Activated CD8-positive, alpha-beta memory T cell treated with anti-CD3 and anti-CD28 coated beads, Interleukin-2, amount 50 U/mL, for 1 hour (primary cell): ENCODE results near the gene HEXD.

Experiments used
- DNase-seq: peaks from one replicate; pipeline ENCODE4 v3.0.0-alpha.2; 2020; ENCODE audit errors: extremely low read depth

Gene HEXD

DNA sequence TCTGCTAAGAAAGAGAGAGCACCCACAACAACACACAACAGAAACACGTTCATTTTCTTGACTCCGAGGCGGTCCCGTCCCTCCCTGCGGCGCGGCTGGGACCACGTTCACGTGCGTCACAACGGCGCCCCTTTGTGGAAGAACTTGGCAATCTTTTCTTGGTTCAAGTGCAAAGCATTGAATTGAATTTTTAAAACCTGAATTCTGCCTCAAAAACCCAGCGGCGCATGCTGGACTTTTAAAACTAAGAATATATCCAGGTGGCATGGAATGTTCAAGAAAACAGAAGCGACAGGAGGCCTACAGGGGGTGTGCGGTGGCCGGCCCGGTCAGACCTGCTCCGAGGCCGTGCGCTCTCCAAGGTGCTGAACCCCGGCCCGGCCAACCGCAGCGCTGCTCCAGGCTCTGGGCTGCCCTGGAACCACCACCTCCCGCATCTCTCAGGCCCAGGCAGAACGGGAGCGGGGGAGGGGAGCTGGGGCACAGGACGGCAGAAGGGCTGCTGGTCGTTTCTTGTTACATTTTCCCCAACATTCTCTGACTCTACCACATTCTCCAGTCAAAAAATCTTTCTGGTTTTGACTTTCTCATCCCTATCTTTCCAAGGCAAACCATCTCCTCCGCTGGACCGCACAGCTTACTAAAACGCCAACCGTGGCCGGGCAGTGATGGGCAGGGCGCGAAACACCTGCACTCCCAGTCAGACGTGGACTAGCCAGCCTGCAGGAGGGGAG lies 3.4 kb upstream of the HEXD start:
- peak; percentile 37 for DNase-seq

DNA sequence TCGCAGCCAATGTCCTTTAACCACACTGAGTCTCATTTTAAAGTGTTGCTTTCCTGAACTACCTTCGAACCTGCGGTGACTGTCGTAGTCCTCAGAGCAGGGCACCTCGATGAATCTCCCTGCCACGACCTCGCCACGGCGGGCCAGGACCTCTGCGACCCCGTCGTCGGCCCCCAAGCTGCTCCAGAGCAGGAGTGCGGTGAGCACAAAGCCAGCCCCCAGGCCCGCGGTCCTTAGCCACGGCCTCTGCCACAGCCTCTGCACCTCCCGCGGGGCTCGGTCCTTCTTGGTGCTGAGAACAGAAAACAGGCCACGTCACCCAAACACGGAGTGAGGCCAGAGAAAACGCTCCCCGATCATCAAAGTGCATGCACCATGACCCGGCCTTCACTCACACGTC lies 2.8 kb upstream of the HEXD start:
- DNase-seq = no peak

DNA sequence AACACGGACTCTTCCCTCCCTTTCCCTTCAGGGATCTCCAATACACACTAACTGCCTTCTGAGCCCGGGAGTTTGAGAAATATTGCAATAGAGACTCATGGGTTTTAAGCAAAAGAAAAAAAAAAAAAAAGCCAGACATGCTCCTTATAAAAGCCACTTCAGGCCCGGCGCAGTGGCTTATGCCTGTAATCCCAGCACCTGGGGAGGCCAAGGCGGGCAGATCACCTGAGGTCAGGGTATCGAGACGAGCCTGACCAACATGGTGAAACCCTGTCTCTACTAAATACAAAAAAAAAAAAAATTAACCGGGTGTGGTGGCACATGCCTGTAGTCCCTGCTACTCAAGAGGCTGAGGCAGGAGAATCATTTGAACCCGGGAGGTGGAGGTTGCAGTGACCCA lies 2.4 kb upstream of the HEXD start:
- DNase-seq = no peak

DNA sequence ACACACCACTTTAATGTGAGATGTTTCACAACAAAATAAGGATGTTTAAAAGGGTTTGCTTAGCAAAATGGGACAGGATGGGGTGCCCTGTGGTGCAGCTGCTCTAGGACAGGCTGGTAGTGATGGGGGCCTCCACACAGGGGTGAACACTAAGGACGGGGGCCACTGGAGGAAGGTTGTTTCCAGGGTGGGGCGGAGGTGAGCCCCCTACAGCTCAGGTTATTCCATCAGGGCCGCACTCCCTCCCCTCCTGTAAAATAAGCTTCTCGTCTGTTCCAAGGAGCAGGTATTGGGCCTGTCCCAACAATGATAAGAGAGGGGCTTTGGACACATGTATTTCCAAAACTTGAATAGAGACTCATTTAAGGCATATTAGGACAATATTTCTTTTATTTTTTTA lies 1.9 kb upstream of the HEXD start:
- no peak for DNase-seq

DNA sequence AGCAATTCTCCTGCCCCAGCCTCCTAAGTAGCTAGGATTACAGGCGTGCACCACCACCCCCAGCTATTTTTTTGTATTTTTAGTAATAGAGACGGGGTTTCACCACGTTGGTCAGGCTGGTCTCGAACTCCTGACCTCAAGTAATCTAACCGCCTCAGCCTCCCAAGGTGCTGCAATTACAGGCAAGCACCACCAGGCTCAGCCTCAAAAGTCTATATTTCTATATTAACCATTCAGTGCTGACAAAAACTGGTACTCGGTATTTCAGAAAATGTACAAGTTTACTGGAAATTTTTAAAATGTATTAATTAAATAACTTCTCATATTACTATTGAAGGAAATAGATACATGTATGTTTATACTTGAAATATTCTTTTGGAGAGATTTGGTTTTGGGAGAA lies 1.4 kb upstream of the HEXD start:
- no peak for DNase-seq

DNA sequence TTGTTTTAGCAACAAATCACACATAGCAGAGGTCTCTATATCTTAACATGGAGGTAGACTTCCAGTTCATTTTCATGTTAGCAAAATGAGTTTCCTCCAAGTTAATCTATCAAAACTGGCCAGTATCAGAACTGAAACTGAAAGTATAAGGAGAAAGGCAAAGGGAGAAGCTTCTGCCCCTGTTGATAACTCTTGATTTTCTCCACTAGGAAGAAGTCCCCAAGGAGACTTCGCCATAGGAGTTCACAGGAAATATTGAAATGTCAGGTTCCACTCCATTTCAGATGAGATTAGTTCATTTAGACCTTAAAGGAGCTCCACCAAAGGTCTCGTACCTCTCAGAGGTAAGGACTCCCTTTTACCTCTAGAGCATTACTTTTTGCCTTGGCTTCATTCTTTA lies 1.4 kb downstream of the HEXD start:
- DNase-seq = no peak

DNA sequence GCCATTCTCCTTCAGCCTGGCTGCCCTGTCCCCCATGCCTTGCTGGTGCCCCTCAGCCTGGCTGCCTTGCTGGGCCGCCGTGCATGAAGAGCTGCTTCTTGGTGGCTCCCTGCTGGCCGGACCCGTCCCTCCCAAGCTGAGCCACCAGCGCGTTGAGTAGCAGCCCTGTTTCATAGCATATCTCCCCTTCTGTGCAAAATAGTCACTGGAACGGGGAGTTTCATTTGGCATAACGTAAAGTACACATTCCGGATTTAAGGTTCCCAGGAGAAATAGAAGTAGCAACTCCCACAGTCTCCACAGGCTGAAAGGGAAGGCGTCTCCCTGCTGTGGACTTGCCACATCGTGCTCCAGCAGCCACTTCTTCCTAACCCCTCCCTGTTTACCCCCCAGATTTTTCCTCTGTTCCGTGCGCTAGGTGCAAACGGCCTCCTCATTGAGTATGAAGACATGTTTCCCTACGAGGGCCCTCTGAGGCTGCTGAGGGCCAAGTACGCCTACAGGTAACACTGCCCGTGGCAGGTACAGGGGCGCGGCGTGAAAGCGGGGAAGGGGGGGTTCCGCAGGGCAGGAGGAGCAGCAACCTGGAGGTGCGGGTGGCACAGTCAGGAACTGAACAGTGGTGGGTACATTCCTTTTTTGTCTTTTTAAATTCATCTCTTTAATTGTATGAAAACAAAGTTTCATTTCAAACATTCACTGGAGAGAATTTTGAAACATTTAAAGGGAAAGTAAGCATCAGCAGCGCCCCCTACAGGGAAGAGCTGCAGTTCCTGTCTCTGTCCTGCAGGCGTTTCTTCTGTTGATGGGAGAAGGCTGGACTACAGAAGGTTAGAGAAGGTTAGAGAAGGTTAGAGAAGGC lies 6.1 kb downstream of the HEXD start:
- no peak for DNase-seq

DNA sequence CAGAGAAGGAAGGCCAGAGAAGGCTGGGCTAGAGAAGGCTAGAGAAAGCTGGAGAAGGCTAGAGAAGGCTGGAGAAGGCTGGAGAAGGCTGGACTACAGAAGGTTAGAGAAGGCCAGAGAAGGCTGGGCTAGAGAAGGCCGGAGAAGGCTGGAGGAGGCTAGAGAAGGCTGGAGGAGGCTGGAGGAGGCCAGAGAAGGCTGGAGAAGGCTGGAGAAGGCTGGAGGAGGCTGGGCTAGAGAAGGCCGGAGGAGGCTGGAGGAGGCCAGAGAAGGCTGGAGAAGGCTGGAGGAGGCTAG lies 6.7 kb downstream of the HEXD start:
- no peak for DNase-seq

DNA sequence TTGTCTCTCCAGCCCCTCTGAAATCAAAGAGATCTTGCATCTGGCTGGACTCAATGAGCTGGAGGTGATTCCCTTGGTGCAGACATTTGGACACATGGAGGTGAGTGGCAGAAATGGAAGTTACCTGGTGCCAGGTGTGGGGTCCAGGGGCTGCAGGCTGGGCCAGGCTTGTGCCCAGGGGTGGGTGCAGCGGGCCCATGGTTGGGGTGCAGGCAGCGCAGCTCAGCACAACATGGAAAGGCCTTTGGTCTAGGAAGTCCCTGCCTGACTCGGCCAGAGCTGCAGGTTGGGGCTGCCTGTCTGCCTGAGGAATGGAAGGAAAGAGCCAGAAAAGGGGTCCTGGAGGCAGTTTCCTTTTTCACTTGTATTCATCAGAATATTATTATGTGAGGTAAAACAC lies 10.4 kb downstream of the HEXD start:
- no peak for DNase-seq

DNA sequence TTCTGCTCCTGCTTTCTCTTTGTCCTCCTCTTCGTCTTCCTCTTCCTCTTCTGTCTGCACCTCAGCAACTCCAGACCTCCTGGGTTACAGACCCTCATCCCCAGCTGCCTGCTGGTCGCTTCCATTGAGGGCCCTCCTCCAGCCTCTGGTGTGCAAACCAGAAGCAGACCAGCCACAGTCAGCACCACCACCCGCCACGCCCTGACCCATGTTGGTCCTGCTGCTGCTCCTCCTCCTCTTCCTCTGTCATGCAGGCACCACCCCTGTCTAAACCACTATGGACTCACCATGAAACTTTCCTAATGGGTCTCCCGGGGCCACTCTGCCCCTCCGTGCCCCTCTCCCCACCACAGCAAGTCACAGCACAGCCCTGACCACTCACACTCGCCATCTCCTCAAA lies 11.7 kb downstream of the HEXD start:
- DNase-seq = no peak

DNA sequence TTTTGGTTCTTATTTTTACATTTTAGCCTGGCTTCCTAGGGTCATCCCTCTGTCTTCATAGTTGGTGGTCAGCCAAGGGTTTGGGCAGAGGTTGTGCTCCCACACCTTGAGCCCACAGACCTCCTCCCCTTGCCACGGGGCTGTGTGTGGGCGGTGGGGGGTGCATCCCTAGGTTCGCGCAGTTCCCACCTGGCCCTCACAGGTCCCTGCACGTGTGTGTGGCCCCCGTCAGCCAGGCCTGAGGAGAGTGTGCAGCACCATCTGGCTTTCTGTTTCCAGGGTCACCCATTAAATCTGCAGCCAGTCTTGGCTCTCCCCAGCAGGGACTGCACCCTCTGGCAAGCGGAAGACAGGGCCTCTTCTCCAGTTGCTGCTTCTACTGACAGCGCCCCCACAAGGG lies 13.9 kb downstream of the HEXD start:
- no peak for DNase-seq

DNA sequence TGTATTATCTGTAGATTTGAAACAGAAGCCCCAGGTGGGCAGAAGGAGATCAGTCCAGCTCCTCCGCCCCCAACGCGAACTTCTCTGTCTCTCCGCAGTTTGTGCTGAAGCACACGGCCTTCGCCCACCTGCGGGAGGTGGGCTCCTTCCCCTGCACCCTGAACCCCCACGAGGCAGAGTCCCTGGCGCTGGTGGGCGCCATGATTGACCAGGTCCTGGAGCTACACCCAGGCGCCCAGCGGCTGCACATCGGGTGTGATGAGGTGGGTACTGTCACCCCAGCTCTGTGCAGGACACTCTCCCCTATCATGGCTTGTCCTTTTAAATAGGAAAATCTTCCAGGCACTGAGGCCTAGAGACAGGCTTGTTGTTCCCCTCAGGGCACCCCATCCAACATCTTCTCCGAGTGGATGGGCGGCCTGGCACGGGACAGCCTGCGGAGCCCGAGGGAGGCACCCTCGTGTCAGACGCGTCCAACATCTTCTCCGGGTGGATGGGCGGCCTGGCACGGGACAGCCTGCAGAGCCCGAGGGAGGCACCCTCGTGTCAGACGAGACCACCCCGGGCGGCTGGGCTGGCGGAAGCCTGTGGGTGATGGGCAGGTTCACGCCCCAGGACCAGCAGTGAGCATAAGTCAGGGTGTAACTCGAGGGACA lies 15.5 kb downstream of the HEXD start:
- DNase-seq = no peak

DNA sequence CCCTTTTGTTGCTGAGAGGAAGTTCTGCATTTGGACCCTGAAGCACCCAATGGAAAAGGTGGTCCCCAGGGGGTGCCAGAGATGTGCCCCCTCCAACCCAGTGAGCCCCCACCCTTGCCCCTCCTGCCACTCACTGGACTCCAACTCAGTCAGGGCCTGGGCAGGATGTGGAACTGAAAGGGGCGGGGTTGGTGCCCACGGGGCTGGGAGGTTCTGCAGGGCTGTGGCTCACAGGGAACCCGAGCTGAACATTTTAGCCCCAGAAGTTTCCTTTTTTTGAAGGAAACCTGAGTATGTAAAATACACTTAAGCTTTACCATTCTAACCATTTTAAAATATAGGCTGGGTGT lies 16.0 kb downstream of the HEXD start:
- DNase-seq = no peak

DNA sequence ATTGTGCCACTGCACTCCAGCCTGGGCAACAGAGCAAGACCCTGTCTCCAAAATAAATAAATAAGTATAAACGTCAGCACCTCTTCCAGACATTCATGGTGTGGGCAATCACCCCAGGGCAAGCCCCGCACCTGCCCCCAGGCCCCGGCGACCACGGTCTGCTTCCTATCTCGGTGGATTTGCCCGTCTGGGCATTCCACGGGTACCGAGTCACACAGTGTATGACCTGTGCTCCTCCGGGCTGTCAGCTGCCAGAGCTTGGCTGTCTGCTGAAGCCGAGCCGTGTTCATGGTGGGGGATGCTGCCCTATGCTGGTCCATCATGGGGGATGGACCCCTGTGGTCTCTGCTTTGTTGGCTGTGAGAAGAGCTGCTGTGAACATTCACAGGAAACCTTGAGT lies 17.0 kb downstream of the HEXD start:
- no peak for DNase-seq

DNA sequence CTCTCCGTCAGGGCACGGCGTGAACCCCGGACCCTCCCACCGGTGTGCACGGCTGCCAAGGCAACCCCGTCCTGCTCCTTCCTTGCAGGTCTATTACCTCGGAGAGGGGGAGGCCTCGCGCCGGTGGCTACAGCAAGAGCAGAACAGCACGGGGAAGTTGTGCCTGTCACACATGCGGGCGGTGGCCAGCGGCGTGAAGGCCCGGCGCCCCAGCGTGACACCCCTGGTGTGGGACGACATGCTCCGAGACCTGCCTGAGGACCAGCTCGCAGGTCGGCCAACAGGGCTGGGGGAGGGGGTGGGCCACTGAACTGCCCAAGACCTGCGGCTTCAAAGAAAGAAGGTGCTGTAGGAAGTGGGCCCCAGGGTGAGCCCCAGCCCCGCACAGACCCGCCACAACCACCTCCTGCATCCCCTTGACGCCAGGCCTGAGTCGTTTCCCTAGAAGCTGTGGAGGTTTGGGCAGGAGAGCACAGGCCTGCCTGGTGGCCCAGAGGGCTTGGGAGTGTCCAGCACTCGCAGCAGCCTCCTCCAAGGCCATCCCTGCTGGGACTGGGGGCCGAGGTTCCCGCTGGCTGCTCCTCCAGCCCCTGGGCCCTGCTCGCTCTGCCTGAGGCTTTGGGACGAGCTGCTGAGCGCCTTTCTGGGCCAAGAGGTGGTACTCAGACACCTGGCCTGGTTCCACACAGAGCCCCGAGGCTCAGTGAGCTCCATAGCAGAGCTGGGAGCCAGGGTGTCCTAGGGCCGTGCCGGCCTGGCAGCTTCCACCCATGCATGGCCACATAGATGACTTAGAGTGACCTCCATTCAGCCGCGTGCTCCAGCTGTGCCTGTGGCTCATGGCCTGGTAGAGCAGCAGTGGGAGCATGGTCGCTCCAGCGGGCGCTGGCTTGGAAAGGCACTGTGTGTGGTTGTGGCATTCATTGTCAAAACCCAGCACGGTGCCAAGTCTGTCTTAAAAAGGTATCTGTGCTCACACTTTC lies 17.7 kb downstream of the HEXD start:
- no peak for DNase-seq

DNA sequence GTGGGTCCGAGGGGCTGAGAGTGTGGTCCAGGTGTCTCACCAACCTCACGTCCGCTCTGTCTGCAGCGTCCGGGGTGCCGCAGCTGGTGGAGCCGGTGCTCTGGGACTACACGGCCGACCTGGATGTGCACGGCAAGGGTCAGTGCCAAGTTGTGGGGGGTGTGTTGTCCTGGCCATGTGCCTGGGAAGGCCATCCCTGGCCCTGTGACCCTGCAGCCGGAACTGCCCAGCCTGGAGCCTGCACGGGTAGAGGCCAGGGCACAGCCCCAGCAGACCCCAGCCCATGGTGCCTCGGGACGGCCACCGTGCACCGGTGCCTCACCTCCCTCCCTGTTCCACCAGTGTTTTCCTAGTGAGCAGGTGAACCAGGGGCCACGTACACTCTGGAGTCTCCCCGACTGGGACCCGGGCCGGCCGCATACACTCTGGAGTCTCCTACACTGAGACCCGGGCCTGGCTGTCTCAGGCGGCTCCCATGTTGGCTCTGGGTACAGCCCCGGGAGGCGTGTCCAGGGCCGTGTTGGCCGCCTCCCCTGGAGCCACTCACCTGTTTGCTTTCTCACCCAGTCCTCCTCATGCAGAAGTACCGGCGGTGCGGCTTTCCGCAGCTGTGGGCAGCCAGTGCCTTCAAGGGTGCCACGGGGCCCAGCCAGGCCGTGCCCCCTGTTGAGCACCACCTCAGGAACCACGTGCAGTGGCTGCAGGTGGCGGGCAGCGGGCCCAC lies 18.6 kb downstream of the HEXD start:
- DNase-seq = no peak

DNA sequence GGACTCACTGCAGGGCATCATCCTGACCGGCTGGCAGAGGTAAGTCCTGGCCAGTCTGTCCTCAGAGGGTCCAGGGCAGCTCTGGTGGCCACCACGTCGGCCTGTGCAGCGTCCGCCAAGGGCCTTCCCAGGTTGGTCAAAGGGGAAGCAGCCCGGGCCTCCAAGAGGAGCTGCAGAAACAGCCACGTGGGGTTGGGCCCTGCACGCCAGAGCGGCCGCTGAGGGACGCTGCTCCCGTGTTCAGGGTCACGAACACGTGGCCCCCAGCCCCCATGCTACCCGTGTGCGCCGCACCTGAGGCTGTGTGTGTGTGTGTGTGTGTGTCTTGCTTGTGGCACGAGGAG lies 19.1 kb downstream of the HEXD start:
- DNase-seq = no peak

DNA sequence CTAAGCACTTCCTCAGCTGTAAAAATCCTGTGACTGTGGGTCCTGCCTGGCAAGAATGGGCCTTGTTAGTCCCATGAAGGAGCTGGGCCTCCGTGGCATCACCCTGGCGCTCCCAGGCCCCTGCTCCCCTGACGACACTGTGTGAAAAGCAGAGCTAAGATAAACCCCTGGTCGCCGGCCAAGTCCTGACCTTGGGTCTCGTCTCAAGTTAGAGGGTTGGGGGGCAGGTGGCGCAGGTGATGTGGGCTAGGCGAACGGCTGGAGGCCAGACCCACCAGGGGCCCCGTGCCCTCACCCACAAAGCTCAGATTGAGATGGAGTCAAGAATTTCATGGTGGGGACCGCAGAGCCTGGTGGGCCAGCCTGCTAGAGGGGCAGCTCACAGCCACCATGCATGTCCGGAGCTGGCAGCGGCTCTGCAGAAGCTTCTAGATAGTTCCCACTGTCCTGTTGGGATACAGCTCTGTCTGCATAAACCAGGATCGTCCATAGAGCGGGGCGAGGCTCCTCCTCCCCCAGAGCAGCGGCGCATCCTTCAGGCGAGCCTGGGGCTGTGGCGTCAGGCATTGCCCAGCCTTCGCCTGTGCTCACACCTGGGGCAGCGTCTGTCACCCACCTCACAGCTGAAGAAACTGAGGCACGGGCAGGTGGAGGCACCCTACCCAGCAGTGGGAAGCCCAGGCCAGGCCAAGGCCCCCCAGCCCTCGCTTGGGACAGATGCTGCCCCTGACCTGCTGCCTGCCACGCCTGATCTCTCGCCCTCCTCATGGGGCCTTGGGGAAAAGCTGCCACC lies 20.4 kb downstream of the HEXD start:
- no peak for DNase-seq

DNA sequence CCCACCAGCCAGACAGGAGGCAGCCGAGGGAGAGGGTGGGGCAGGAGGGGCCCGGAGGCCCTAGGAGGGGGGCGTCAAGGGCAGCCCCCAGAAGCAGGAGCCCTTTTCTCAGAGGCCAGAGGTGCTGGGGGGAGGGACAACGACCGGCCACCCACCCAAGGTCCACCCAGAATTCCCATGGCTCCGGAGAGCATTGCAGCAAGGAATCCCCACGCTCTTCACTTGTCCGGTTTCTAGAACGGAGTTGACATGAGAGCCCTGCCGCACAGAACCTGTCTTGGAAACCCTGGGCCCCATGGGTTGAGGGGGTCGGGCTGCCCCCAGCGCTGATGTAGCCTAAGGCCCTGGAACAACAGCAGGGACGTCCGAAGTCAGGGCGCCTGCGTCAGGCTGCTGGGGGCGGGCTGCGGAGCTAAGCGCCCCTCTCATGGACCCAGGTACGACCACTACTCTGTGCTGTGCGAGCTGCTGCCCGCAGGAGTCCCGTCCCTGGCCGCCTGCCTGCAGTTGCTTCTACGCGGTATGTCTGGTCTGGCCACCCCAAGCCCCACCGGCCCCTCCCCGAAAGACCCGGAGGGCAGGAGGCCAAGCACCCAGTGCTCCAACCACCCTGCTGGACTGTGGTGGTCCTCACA lies 21.2 kb downstream of the HEXD start:
- no peak for DNase-seq

DNA sequence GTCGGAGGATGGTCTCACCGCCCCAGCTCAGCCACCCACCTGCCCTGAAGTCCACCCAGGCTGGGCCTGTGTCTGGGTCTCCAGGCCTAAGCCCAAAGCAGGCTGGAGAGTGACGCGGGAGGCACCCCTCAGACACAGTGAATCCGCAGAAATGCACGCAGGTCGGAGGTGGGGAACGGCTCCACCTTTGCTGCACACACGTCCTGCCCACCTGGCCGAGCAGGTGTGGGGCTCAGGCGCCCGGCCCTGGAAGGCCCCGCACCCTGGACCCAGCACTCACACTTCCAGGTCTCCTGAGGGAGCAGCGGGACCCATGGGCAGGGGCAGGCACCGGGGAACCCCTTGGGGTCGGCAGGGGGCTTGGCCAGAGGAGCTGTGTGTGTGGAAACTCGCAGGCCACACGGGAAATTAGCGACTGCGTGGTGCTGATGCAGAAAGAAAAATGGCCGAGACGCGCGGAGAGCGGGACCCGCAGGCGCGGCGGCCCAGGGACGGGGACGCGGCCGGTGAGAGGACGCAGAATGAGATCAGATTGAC lies 21.8 kb downstream of the HEXD start:
- DNase-seq = no peak
